Neuronal stem cell (in vitro differentiated cells): Measurements from ENCODE around the gene IQCM.

Experiments
- DNase-seq: peaks from one replicate; pipeline ENCODE4 v3.0.0-alpha.2; 2013; ENCODE audit warnings: low spot score
- H2AFZ ChIP-seq: one replicate; pipeline ENCODE4 v1.6.1; 2013; ENCODE audit warnings: mild to moderate bottlenecking, low read length, inconsistent platforms
- H2AK5ac ChIP-seq: 2 replicates; pipeline ENCODE4 v1.6.1; 2013; ENCODE audit warnings: low read depth, mild to moderate bottlenecking, inconsistent platforms, low read length, moderate library complexity, mixed read lengths
- H2BK120ac ChIP-seq: 2 replicates; pipeline ENCODE4 v1.6.1; 2013; ENCODE audit warnings: low read depth, mild to moderate bottlenecking, inconsistent platforms, low read length, moderate library complexity, mixed read lengths
- H2BK12ac ChIP-seq: one replicate; pipeline ENCODE4 v1.6.1; 2013; ENCODE audit warnings: low read length, inconsistent platforms
- H2BK15ac ChIP-seq: 2 replicates; pipeline ENCODE4 v1.6.1; 2013; ENCODE audit warnings: mild to moderate bottlenecking, low read length, inconsistent platforms, mixed read lengths
- H2BK5ac ChIP-seq: one replicate; pipeline ENCODE4 v1.6.1; 2013; ENCODE audit warnings: inconsistent platforms, mild to moderate bottlenecking, low read length, moderate library complexity
- H3K14ac ChIP-seq: one replicate; pipeline ENCODE4 v1.6.1; 2013; ENCODE audit warnings: low read length, inconsistent platforms
- H3K18ac ChIP-seq: 2 replicates; pipeline ENCODE4 v1.6.1; 2013; ENCODE audit warnings: low read length, inconsistent platforms
- H3K23ac ChIP-seq: 2 replicates; pipeline ENCODE4 v1.6.1; 2013; ENCODE audit warnings: low read depth, mild to moderate bottlenecking, mixed read lengths, low read length, inconsistent platforms; ENCODE audit not compliant: poor library complexity
- H3K27ac ChIP-seq: replicated peaks from 3 replicates; pipeline ENCODE4 v1.5.1; 2013; ENCODE audit warnings: low read length, inconsistent platforms
- H3K27me3 ChIP-seq, 3 experiments: 2 replicates each; pipeline ENCODE4 v1.6.1; 2013; ENCODE audit warnings: low read length in 3 of 3, mild to moderate bottlenecking in 2 of 3, inconsistent platforms in 1 of 3, low read depth in 1 of 3, mixed read lengths in 1 of 3, moderate library complexity in 1 of 3; ENCODE audit not compliant: control insufficient read depth in 3 of 3, insufficient read depth in 3 of 3
- H3K36me3 ChIP-seq, 2 donors: replicated peaks in 1 of 2; 2 replicates each; pipeline ENCODE4 v1.6.1; 2013; ENCODE audit warnings: low read length in 2 of 2; ENCODE audit not compliant: control insufficient read depth in 2 of 2, insufficient read depth in 2 of 2
- H3K4ac ChIP-seq: 2 replicates; pipeline ENCODE4 v1.6.1; 2013; ENCODE audit warnings: inconsistent platforms, mild to moderate bottlenecking, low read length, moderate library complexity
- H3K4me1 ChIP-seq, 2 donors: 1 replicate in 1 of 2; 2 replicates in 1 of 2; pipeline ENCODE4 v1.6.1; 2013; ENCODE audit warnings: low read length in 2 of 2, low read depth in 1 of 2; ENCODE audit not compliant: control insufficient read depth in 2 of 2, insufficient read depth in 1 of 2
- H3K4me2 ChIP-seq: one replicate; pipeline ENCODE4 v1.6.1; 2013; ENCODE audit warnings: mild to moderate bottlenecking, low read length, inconsistent platforms; ENCODE audit not compliant: insufficient read depth, poor library complexity, severe bottlenecking
- H3K4me3 ChIP-seq, 2 donors: 2 replicates each; pipeline ENCODE4 v1.5.1; 2013; ENCODE audit warnings: low read length in 2 of 2, mild to moderate bottlenecking in 2 of 2, inconsistent platforms in 1 of 2, moderate library complexity in 1 of 2
- H3K79me1 ChIP-seq: one replicate; pipeline ENCODE4 v1.6.1; 2013; ENCODE audit warnings: low read depth, mild to moderate bottlenecking, inconsistent platforms, low read length, moderate library complexity
- H3K9ac ChIP-seq: one replicate; pipeline ENCODE4 v1.6.1; 2013; ENCODE audit warnings: mild to moderate bottlenecking, low read depth, low read length, inconsistent platforms; ENCODE audit not compliant: poor library complexity
- H3K9me3 ChIP-seq, 2 donors: replicated peaks in 1 of 2; 2 replicates each; pipeline versions ENCODE3 to v1.6.1; 2013; ENCODE audit warnings: low read length in 2 of 2, mild to moderate bottlenecking in 2 of 2, inconsistent platforms in 1 of 2, low read depth in 1 of 2, mixed read lengths in 1 of 2, moderate library complexity in 1 of 2; ENCODE audit not compliant: control insufficient read depth in 2 of 2, insufficient read depth in 1 of 2
- H4K8ac ChIP-seq: one replicate; pipeline ENCODE4 v1.6.1; 2013; ENCODE audit warnings: low read depth, mild to moderate bottlenecking, inconsistent platforms, low read length, moderate library complexity
- H4K91ac ChIP-seq: one replicate; pipeline ENCODE4 v1.6.1; 2013; ENCODE audit warnings: low read length, low read depth, mild to moderate bottlenecking, inconsistent platforms; ENCODE audit not compliant: poor library complexity
- whole genome bisulfite sequencing, 2 donors: extraction: QIAGEN DNeasy Blood & Tissue Kit; methylation state at CpG; one replicate each; pipeline ENCODE4 v1.1.7; 2013; ENCODE audit warnings: missing lambda C conversion rate in 2 of 2, mixed read lengths in 1 of 2; ENCODE audit not compliant: insufficient read length in 2 of 2, insufficient replicate concordance in 1 of 2; ENCODE audit errors: extremely low coverage in 2 of 2; 5-methylcytosine and 5-hydroxymethylcytosine counted together

Gene IQCM

GRCh38 chr4:149707862-149708261, 107.8 kb downstream of the IQCM start:
- Histone ChIP-seq H3K79me1 (no peaks in the 10 kb centered on the region), H3K27me3 (no peaks in the 10 kb centered on the region), H3K14ac (no peak overlapping the region), H3K9me3 (no peaks in the 10 kb centered on the region), H3K23ac (no peak overlapping the region), H4K91ac (no peak overlapping the region), H2BK12ac (no peak overlapping the region), H2AFZ (no peak overlapping the region), H3K36me3 (no peaks in the 10 kb centered on the region), H2BK5ac (no peak overlapping the region), H3K18ac (no peak overlapping the region), H4K8ac (no peak overlapping the region), H3K4me1 (no peaks in the 10 kb centered on the region), H3K4ac (no peak overlapping the region), H3K4me2 (no peak overlapping the region), H2AK5ac (no peak overlapping the region), H3K4me3 (no peak overlapping the region), H2BK15ac (no peak overlapping the region), H3K27ac (no peak overlapping the region), H3K9ac (no peak overlapping the region), H2BK120ac (no peak overlapping the region)
- no CpG with 5 or more reads among the region's 1 CpG for WGBS, 2 donors
- no peak for DNase-seq

- Histone ChIP-seq H3K4me1 (no peaks in the 10 kb centered on the region), H3K9ac (no peak overlapping the region), H3K27ac (no peak overlapping the region), H3K23ac (no peak overlapping the region), H3K4ac (no peak overlapping the region), H3K79me1 (no peaks in the 10 kb centered on the region), H2AK5ac (no peak overlapping the region), H3K4me2 (no peak overlapping the region), H3K36me3 (no peaks in the 10 kb centered on the region), H2BK12ac (no peak overlapping the region), H4K8ac (no peak overlapping the region), H2BK5ac (no peak overlapping the region), H3K9me3 (no peaks in the 10 kb centered on the region), H4K91ac (no peak overlapping the region), H2BK15ac (no peak overlapping the region), H3K27me3 (no peaks in the 10 kb centered on the region), H2BK120ac (no peak overlapping the region), H2AFZ (no peak overlapping the region), H3K18ac (no peak overlapping the region), H3K14ac (no peak overlapping the region), H3K4me3 (no peak overlapping the region)
- DNase-seq: no peak
Observed at GRCh38 chr4:149706942-149707341, 108.7 kb downstream of the IQCM start.

- H3K18ac ChIP-seq: no peak overlapping the region
- H3K23ac ChIP-seq: no peak overlapping the region
- no peak overlapping the region for H2BK5ac ChIP-seq
- no peak for DNase-seq
- H3K9me3 ChIP-seq: no peaks in the 10 kb centered on the region
- no peak overlapping the region for H2BK12ac ChIP-seq
- no CpG with 5 or more reads among the region's 2 CpGs for WGBS, 2 donors
- no peaks in the 10 kb centered on the region for H3K36me3 ChIP-seq
- H3K4ac ChIP-seq: no peak overlapping the region
- no peak overlapping the region for H2BK15ac ChIP-seq
- no peak overlapping the region for H3K4me2 ChIP-seq
- no peak overlapping the region for H4K91ac ChIP-seq
- no peak overlapping the region for H3K9ac ChIP-seq
- H3K27ac ChIP-seq: no peak overlapping the region
- H2BK120ac ChIP-seq: no peak overlapping the region
- H4K8ac ChIP-seq: no peak overlapping the region
- no peaks in the 10 kb centered on the region for H3K79me1 ChIP-seq
- no peak overlapping the region for H3K4me3 ChIP-seq
- no peaks in the 10 kb centered on the region for H3K4me1 ChIP-seq
- no peak overlapping the region for H2AK5ac ChIP-seq
- H3K14ac ChIP-seq: no peak overlapping the region
- no peak overlapping the region for H2AFZ ChIP-seq
- no peaks in the 10 kb centered on the region for H3K27me3 ChIP-seq
Observed at GRCh38 chr4:149702414-149703293, 113.0 kb downstream of the IQCM start.

GRCh38 chr4:149701435-149702156, 114.0 kb downstream of the IQCM start:
- no CpG with 5 or more reads among the region's 2 CpGs for WGBS, 2 donors
- Histone ChIP-seq H2AK5ac (no peak overlapping the region), H3K27ac (no peak overlapping the region), H3K4me1 (no peaks in the 10 kb centered on the region), H3K9me3 (no peaks in the 10 kb centered on the region), H2BK12ac (no peak overlapping the region), H4K8ac (no peak overlapping the region), H3K4ac (no peak overlapping the region), H3K18ac (no peak overlapping the region), H3K36me3 (no peaks in the 10 kb centered on the region), H3K4me2 (no peak overlapping the region), H2AFZ (no peak overlapping the region), H3K23ac (no peak overlapping the region), H3K27me3 (no peaks in the 10 kb centered on the region), H3K14ac (no peak overlapping the region), H4K91ac (no peak overlapping the region), H3K79me1 (no peaks in the 10 kb centered on the region), H2BK120ac (no peak overlapping the region), H3K9ac (no peak overlapping the region), H3K4me3 (no peak overlapping the region), H2BK15ac (no peak overlapping the region), H2BK5ac (no peak overlapping the region)
- no peak for DNase-seq
